ENCODE results near the gene PDIA4. TPM values are rescaled to one million over a fixed set of nuclear protein-coding genes. Genes with fewer than 3 reads are reported as not detected.
A peak's percentile ranks its signal among the peaks of the same experiment; 100 is the strongest.

Gene PDIA4
- total RNA-seq, 1 donor from 2014 or later: 266 TPM

- no peak for TF ChIP-seq CTCF (IDR thresholded peaks at IDR 0.05; ENCODE audit: unreplicated experiment)
- Mint-ChIP-seq H3K27ac (ENCODE audit: unreplicated experiment) (no peak overlapping the region), H3K9me3 (ENCODE audit: unreplicated experiment) (no peaks in the 10 kb centered on the region), H3K4me1 (ENCODE audit: unreplicated experiment) (peaks cover 8% of the 10 kb centered on the region), H3K27me3 (ENCODE audit: unreplicated experiment) (no peaks in the 10 kb centered on the region), H3K4me3 (ENCODE audit: unreplicated experiment) (no peak overlapping the region), H3K36me3 (ENCODE audit: low read depth, unreplicated experiment) (no peaks in the 10 kb centered on the region)
- DNase-seq (ENCODE audit: low spot score): no peak
Measured at GRCh38 chr7:148975896-148976295, 52.4 kb downstream of the PDIA4 start.

- H3K27me3 Mint-ChIP-seq (ENCODE audit: unreplicated experiment): no peaks in the 10 kb centered on the region
- no peak overlapping the region for H3K27ac Mint-ChIP-seq (ENCODE audit: unreplicated experiment)
- TF ChIP-seq CTCF (IDR thresholded peaks at IDR 0.05; ENCODE audit: unreplicated experiment): no peak
- peaks cover 8% of the 10 kb centered on the region for H3K4me1 Mint-ChIP-seq (ENCODE audit: unreplicated experiment)
- H3K4me3 Mint-ChIP-seq (ENCODE audit: unreplicated experiment): no peak overlapping the region
- DNase-seq (ENCODE audit: low spot score): no peak
- no peaks in the 10 kb centered on the region for H3K9me3 Mint-ChIP-seq (ENCODE audit: unreplicated experiment)
- no peaks in the 10 kb centered on the region for H3K36me3 Mint-ChIP-seq (ENCODE audit: low read depth, unreplicated experiment)
Measured at GRCh38 chr7:148973256-148973655, 55.0 kb downstream of the PDIA4 start.

- no peaks in the 10 kb centered on the region for H3K27me3 Mint-ChIP-seq (ENCODE audit: unreplicated experiment)
- no peak for DNase-seq (ENCODE audit: low spot score)
- peak overlapping the region; percentile 11 for H3K27ac Mint-ChIP-seq (ENCODE audit: unreplicated experiment)
- no peaks in the 10 kb centered on the region for H3K9me3 Mint-ChIP-seq (ENCODE audit: unreplicated experiment)
- no peaks in the 10 kb centered on the region for H3K36me3 Mint-ChIP-seq (ENCODE audit: low read depth, unreplicated experiment)
- peaks cover 5% of the 10 kb centered on the region for H3K4me1 Mint-ChIP-seq (ENCODE audit: unreplicated experiment)
- no peak for TF ChIP-seq CTCF (IDR thresholded peaks at IDR 0.05; ENCODE audit: unreplicated experiment)
- H3K4me3 Mint-ChIP-seq (ENCODE audit: unreplicated experiment): no peak overlapping the region
Measured at GRCh38 chr7:148972375-148972774, 55.9 kb downstream of the PDIA4 start.

- Mint-ChIP-seq H3K4me3 (ENCODE audit: unreplicated experiment) (no peak overlapping the region), H3K27ac (ENCODE audit: unreplicated experiment) (no peak overlapping the region), H3K9me3 (ENCODE audit: unreplicated experiment) (no peaks in the 10 kb centered on the region), H3K27me3 (ENCODE audit: unreplicated experiment) (peaks cover 4% of the 10 kb centered on the region), H3K4me1 (ENCODE audit: unreplicated experiment) (peaks cover 8% of the 10 kb centered on the region), H3K36me3 (ENCODE audit: low read depth, unreplicated experiment) (no peaks in the 10 kb centered on the region)
- no peak for DNase-seq (ENCODE audit: low spot score)
- no peak for TF ChIP-seq CTCF (IDR thresholded peaks at IDR 0.05; ENCODE audit: unreplicated experiment)
Measured at GRCh38 chr7:148967602-148968001, 60.7 kb downstream of the PDIA4 start.

- H3K9me3 Mint-ChIP-seq (ENCODE audit: unreplicated experiment): no peaks in the 10 kb centered on the region
- DNase-seq (ENCODE audit: low spot score): no peak
- peaks cover 4% of the 10 kb centered on the region for H3K27me3 Mint-ChIP-seq (ENCODE audit: unreplicated experiment)
- H3K27ac Mint-ChIP-seq (ENCODE audit: unreplicated experiment): no peak overlapping the region
- no peak for TF ChIP-seq CTCF (IDR thresholded peaks at IDR 0.05; ENCODE audit: unreplicated experiment)
- H3K4me1 Mint-ChIP-seq (ENCODE audit: unreplicated experiment): peaks cover 8% of the 10 kb centered on the region
- no peak overlapping the region for H3K4me3 Mint-ChIP-seq (ENCODE audit: unreplicated experiment)
- H3K36me3 Mint-ChIP-seq (ENCODE audit: low read depth, unreplicated experiment): no peaks in the 10 kb centered on the region
Measured at GRCh38 chr7:148967032-148967372, 61.3 kb downstream of the PDIA4 start.
